GM19351 (cell line): ENCODE results near the gene ELP6.
"Not testable (repeated sequence)": the region's sequence is repeated elsewhere in the genome, so short reads cannot be mapped to it uniquely, and the experiment has no call there.

Experiments
- ATAC-seq: cut with Tn5 transposase; IDR thresholded peaks from one replicate; pipeline ENCODE4 v1.9.1; 2021; ENCODE audit warnings: mild to moderate bottlenecking, moderate library complexity; ENCODE audit not compliant: unreplicated experiment

The ELP6 gene

DNA sequence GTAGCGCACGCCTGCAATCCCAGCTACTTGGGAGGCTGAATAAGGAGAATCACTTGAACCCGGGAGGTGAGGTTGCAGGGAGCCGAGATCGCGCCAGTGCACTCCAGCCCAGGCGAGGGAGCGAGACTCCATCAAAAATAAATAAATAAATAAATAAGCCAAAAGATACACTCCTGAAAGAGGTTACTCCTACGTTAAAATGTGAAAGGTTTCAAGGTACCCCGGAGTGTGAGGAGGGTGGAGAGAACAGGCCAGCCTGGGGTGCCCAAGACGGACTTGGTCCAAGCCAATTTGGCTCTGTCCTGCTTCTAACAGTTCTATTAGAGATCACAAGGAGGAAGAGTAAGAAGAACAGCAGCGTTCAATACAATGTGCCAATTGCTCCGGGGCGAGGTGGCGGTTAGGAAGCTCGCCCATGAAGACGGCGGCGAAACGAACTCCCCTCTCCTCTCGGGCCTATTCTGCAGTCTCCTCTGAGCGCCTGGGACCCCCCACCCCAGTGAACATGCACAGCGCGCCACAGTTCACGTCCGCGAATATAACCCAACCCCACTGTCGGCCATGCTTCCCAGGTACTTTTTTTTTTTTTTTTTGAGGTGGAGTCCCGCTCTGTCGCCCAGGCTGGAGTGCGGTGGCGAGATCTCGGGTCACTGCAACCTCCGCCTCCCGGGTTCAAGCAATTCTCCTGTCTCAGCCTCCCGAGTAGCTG, 942 bp downstream of the ELP6 start:
- no peak for ATAC-seq

DNA sequence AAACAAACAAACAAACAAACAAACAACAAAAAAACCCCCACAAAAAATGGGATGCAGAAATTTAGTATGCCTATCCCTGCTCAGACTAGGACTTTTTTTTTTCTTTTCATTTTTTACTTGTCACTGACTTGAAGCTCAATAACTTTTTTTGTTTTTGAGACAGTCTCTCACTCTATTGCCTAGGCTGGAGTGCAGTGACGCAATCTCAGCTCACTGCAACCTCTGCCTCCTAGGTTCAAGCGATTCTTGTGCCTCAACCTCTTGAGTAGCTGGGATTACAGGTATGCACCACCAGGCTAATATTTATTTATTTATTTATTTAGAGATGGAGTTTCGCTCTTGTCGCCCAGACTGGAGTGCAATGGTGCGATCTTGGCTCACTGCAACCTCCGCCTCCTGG, 8.2 kb downstream of the ELP6 start:
- ATAC-seq, result not testable (repeated sequence)

DNA sequence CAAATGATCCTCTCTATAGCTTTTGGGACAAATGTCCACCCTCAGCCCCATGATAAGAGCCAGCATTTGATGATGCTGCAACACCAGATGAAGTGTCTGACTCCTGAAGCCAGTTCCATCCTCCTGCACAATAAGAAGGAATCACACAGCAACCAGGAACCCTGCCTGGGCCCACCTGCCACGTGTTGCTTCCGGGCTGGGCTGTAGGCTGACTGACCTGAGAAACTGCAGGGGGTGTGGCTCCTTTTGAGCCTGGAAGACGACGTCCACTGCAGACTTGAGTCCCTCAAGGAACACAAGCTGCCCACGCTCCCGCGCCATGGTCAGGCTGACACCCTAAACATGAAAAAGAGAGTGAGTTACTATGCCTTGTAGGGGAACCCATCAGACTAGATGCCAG, 9.4 kb downstream of the ELP6 start:
- ATAC-seq, result no peak

DNA sequence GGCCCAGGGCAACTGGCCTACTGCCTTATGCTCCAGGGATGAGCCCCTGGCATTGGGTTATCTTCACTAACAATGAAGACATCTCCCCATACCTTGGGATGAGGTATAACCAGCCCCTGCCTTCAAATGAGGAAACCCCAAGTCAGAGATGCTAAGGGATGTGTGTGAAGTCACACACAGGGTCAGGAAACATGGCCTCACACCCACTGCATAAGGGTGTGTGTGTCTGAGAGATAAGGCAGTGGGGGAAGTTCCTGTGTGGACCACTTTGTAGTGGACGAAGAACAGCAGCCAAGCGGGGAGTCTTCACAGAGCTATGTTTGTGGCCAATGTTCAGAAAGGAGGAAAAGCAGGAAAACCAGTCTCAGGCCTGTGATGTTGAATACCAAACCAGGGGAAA, 10.5 kb downstream of the ELP6 start:
- ATAC-seq, result no peak

DNA sequence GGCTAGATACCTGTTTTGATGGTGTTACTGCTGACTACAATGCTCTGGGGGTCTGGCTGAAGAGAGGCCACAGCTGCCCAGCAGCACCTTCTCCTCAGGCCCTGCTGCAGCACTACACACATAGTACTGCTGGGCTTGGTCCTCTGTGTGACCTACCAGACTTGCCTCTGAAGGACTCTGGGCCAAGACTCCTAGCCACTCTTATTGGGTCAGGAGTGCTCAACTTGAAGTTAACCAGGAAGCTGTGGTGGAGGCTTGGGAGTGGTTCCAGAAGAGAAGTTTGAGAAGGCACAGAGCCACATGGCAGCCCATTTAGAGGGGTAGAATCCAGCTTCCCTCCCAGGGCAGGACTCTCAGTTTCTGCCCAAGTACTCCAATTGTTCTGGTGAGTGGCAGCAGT, 16.6 kb downstream of the ELP6 start:
- no peak for ATAC-seq

DNA sequence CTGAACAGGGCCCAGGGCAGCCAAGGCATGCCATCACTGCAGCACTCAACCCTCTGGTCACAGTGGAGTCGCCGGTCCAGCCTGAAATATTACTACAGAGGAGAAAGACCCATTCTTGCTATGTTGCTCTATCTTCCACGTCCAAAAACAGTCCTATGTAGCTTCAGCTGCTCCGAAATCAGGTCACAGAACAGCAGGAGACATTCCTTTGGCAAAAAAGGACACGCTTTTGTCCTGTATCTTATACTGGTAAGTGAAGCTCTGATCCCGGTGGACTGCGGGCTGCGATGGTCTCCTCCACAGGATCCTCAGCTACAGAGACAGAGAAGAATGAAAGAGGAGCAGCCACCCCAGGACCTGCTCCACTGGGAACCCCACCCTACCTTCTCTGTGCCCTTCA, 17.6 kb downstream of the ELP6 start:
- ATAC-seq, result no peak

DNA sequence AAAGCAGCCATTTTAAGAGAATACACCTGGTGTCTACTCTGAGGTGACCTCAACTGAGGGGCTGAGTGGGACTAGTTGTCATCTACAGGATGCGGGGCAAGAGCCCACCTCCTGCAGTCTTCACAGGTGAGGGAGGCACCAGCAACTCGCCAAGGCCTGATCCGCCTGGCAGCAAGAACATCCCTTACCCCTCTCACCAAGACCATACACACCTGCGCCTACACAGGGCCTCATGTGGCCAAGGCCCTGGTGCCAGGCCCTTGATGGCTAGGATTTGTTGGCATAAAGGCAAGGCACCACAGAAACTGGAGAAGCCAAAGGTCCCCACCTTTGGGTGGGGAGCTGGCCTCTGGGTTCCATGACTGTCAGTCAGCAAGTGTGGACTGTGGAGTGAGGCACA, 18.4 kb downstream of the ELP6 start:
- no peak for ATAC-seq

DNA sequence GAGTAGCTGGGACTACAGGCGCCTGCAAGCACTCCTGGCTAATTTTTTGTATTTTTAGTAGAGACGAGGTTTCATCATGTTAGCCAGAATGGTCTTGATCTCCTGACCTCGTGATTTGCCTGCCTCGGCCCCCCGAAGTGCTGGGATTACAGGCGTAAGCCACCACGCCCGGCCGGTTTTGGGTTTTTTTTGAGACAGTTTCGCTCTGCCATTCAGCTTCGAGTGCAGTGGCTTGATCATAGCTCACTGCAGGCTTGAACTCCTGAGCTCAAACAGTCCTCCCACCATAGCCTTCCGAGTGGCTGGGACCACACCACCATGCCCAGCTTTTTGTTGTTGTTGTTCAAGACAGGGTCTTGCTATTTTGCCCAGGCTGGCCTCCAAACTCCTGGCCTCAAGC, 21.7 kb downstream of the ELP6 start:
- no peak for ATAC-seq

DNA sequence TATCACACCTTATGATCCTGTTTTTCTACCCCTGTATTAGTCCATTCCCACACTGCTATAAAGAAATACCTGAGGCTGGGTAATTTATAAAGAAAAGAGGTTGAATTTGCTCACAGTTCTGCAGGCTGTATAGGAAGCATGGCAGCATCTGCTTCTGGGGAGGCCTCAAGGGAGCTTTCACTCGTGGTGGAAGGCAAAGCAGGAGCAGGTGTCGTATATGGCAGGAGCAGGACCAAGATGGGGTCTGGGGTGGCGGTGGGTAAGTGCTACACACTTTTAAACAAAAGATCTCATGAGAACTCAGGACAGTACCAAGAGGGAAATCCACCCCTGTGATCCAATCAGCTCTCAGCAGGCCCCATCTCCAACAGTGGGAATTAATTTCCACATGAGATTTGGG, 22.3 kb downstream of the ELP6 start:
- no peak for ATAC-seq

DNA sequence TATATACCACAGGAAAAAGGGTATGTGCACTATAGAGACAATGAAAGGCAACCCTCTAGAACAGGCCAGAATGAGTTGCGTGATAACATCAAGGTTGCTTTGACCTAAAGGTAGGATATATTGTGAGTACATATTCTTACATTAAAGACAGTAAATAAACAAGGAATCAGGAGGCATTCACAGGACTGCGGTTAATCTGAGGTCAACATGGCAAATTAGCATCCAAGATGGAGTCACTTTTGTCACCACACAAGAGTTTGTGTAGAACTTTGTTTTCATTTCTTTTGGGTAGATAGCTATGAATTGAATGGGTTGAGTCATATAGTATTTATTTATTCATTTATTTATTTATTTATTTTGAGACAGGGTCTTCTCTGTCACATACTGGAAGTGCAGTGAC, 26.2 kb downstream of the ELP6 start:
- no peak for ATAC-seq

DNA sequence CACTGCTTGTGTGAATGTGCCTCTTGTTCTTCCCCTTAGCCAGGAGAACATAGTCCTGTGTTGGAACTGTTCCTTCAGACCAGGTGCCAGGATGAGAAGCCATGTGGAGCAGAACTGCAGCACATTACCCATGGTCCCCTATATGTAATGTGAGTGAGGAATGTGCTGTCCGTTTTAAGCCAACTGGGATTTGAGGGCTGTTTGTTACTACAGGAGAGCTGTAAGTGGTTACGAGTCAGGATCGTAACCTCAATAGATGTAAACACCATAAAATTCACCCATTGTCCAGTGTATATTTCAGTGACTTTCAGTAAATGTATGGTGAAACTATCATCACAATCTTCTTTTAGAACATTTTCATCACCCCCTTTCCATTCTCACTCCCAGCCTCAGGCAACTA, 27.7 kb downstream of the ELP6 start:
- no peak for ATAC-seq

DNA sequence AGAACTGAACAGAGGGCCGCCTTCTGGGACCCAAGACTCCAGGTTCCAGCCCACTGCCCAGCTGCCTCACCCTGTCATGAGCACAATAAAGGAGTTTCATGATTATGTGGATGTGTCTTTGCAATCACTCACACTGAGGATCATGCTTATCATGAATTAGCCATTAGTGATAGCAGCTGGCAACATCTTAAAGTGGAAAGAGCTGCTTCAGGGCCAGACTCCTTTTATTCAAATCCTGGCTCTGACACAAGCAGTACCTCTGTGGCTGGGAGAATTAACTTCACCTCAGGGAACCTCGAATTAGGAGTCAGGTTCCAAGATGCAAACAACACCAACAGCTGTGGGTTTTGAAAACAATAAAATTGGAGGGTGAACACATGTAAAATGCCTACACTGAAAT, 31.1 kb downstream of the ELP6 start:
- no peak for ATAC-seq

DNA sequence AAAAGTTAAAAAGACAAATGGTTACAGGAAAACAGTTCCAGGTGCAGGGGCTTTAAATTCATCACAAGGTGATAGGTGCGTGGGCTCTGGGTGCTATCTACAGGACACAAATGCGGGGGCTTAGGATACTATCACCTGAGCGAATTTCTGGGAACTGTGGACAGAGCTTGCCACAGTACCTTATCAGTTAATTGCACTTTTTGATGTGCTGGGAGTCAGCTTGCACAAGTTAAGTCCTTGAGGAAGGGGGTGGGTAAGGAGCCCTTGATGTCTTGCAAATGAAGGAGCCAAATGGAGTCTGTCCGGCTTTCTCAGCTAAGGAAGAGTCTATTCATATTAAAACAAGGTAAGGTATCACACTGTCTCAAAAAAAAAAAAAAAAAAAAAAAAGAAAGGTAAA, 31.7 kb downstream of the ELP6 start:
- ATAC-seq, result not testable (repeated sequence)

DNA sequence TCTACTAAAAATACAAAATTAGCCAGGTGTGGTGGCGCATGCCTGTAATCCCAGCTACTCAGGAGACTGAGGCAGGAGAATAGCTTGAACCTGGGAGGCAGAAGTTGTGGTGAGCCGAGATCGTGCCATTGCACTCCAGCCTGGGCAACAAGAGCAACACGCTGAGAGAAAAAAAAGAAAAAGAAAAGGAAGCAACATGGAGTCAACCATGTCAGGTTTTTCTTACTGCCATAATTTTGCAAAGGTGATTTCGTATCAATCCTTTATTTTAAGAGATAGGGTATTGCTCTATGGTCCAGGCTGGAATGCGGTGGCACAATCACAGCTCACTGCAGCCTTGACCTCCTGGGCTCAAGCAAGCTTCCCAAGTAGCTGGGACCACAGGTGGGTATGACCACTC, 33.2 kb downstream of the ELP6 start:
- ATAC-seq, result not testable (repeated sequence)

DNA sequence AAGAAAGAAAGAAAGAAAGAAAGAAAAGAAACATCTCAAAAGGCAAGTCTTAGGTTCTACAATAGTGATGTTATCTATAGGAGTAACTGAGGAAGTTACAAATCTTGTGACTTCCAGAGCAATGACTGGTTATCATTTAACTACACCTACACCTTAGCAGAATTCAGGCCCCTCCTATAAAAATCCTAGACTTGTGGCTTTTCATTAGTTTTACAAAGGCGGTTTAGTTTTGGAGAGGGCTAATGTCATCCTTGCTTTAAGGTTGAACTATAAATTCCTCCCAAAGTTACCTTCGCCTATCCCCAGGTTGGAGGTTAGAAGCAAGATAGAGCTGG, 33.7 kb downstream of the ELP6 start:
- ATAC-seq, result no peak

DNA sequence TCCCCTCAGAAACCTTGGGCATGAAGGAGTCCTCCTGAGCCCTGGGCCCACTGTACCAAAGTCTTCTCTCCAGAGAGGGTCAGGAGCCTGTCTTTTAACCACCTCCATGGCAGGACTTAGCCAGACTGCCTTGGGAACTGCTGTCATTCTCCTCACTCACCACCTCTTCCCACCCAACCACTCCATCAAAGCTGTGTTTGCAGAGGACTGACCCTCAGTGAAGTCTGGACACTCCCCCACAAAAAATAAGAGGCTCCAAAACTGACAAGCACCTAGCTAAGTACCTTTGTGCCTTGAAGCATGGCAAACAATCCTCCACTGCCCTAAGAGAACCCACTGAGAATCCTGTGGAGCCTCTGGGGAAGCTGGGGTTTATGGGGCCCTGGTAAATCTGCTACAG, 35.5 kb downstream of the ELP6 start:
- ATAC-seq, result no peak

DNA sequence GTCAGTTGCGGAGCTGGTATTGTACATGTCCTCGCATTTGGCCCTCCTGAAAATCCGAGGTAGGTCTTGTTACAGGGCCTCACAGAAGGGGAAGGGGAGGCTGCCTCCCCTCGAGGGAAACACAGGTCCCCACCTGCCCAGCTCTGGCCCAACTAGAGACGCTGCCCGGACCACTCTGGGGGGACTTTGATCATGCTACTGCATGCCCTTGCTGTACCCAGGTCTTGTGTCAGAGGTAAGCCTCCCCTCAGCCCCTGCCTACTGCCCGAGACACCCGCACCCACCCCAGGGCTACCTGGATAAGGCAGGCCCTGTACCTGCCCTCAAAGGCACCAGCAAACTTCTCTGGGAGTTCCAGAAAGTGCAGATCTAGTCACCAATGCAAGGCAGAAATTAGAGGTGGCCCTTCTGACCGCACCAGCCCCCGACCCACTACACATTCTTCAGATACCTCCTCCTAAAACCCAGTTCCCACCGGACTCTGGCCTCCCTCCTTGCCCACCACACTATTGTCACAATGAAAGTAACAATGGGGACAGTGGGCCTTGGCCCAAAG, 36.8 kb downstream of the ELP6 start:
- ATAC-seq, result no peak

DNA sequence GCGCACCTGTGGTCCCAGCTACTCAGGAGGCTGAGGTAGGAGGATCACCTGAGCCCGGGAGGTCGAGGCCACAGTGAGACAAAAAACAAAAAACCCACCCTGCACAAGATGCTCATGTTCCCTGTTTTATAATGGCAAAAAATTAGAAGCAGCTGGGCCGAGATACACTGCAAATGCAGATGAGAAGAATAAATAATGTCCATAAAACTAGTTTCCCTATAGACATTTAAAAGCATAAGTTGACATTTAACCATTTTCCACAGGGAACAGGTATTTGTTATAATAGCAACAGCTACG, 37.2 kb downstream of the ELP6 start:
- no peak for ATAC-seq

DNA sequence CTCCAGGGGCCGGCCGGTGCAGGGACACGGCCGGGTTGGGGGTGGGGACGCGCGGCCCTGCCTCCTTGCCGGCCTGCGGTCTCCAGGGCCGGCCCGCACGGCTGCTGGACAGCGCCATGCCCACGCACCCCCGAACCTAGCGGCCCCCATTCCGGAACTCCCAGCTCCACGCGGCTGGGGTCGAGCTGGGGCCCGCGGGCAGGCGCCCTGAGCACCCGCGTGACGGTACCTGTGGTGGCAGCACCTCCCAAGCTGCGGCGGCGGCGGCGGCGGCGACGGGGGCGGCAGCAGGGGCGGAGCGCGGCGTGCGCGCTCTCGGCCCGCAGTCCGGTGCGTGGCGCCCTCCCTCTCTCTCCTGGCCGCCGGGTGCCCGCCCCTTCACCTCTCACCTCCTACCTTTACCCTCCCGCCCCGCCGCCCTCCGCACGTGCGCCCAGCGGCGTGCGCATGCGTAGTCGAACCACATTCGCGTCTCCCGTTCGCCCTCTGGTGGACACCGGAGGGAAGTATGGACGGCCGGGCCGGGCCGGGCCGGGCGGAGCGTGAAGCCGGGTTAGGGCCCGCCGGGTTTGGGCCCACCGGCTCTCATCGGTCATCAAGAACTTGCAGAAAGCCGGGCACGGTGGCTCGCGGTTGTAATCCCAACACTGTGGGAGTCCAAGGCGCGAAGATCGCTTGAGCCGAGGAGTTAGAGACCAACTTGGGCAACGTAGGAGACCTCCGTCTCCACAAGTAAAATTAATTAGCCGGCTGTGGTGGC, 37.8 kb downstream of the ELP6 start, which contains the start of gene SCAP:
SCAP (minus strand) TSS at position 372 of the 760 bp plus-strand sequence. CDS start 32,948 bp downstream, outside the sequence.
- ATAC-seq, result peak; percentile 87

DNA sequence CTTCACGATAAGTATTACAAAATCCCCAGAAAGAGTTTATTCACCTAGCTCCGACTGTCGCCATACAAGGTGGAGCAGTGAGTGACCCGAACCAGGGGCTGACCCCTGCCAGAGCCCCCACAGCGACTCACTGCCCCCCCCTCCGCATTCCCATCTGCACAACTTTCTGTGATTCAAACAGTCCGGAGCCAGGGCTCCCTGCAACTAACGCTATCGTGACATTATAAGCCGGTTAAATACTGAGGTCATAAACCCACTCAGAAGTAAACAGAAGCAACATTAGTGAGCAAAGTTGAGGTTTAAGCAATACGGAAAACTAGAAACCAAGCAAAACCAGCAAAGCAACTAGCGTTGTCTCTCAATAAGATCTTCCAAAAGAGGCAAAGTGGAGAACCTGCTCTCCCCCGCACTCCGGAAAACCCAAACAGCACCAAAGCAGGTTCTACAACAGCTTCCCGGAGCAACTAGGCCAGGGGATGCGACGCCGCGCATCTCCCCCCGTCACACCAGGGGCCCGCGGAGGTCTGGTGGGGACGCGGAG, 38.4 kb downstream of the ELP6 start:
- ATAC-seq, result no peak

DNA sequence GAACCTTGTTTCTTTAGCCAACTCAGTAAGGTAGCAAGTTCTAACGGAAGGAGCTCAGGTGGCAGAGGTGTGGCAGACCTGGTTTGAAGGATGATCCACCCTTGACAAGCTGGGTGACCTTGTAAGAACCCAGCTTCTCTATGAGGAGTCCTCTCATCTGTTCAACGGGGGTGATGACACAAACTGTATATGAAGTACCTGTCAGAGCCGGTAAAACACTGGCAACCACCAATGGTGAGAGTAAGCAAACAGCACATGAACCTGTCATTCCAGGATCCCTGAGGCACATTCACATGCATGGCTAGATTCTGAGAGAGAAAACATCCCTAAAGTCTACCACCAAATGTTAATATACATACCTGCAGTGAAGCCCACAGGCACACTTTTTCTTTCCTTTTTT, 40.1 kb downstream of the ELP6 start:
- no peak for ATAC-seq

DNA sequence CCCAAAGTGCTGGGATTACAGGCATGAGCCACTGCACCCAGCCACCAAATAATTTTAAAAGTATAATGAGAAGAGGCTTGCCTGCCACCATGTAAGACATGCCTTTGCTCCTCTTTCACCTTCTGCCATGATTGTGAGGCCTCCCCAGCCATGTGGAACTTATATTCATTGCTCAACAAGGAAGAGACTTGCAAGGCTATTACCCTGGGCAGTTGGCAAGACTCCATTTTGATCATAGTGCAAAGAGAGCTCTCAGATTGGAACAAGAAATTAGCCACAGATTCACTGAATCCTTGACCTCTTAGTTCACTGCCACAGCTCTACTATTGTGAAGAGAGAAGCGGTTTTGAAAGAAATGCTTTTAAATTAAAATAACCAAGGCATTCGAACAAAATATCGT, 43.9 kb downstream of the ELP6 start:
- ATAC-seq, result no peak
